T-helper 1 cell treated with Interleukin-12 subunit alpha and Interleukin-12 subunit beta and Interleukin-4 antibody, amounts not matched to agents 30 μg/mL and 1 μg/mL, for 36 hours (primary cell): ENCODE data around the gene CORO2B.
"Not testable (repeated sequence)": the region's sequence is repeated elsewhere in the genome, so short reads cannot be mapped to it uniquely, and the experiment has no call there.

Experiments used
- H3K27ac Mint-ChIP-seq: one replicate; pipeline ENCODE4 v1.8.0; 2021; ENCODE audit warnings: mild to moderate bottlenecking, mixed read lengths
- H3K27me3 Mint-ChIP-seq: one replicate; pipeline ENCODE4 v1.8.0; 2021; ENCODE audit warnings: low read depth, mixed read lengths
- H3K36me3 Mint-ChIP-seq: one replicate; pipeline ENCODE4 v1.8.0; 2021; ENCODE audit warnings: low read depth, mixed read lengths
- H3K4me1 Mint-ChIP-seq: one replicate; pipeline ENCODE4 v1.8.0; 2021; ENCODE audit warnings: low read depth, mixed read lengths
- H3K4me3 Mint-ChIP-seq: one replicate; pipeline ENCODE4 v1.8.0; 2021; ENCODE audit warnings: mild to moderate bottlenecking, moderate library complexity, mixed read lengths
- H3K9me3 Mint-ChIP-seq: one replicate; pipeline ENCODE4 v1.8.0; 2021; ENCODE audit warnings: mixed read lengths

The CORO2B gene

GRCh38 chr15:68672781-68673205 is 94.0 kb downstream of the CORO2B start:
- Mint-ChIP-seq H3K27ac (no peak overlapping the region), H3K9me3 (no peaks in the 10 kb centered on the region), H3K36me3 (no peaks in the 10 kb centered on the region), H3K27me3 (peaks cover 14% of the 10 kb centered on the region), H3K4me1 (peaks cover 4% of the 10 kb centered on the region), H3K4me3 (no peak overlapping the region)

- Mint-ChIP-seq H3K27ac (no peak overlapping the region), H3K4me1 (peaks cover 4% of the 10 kb centered on the region), H3K9me3 (no peaks in the 10 kb centered on the region), H3K27me3 (peaks cover 14% of the 10 kb centered on the region), H3K4me3 (no peak overlapping the region), H3K36me3 (no peaks in the 10 kb centered on the region)
These were observed 96.2 kb downstream of the CORO2B start for GRCh38 chr15:68674975-68675374.

- Mint-ChIP-seq H3K4me1 (peaks cover 4% of the 10 kb centered on the region), H3K36me3 (no peaks in the 10 kb centered on the region), H3K4me3 (no peak overlapping the region), H3K27ac (no peak overlapping the region), H3K9me3 (no peaks in the 10 kb centered on the region), H3K27me3 (peaks cover 13% of the 10 kb centered on the region)
These were observed 97.3 kb downstream of the CORO2B start for GRCh38 chr15:68676011-68676605.

GRCh38 chr15:68676926-68677325 is 98.1 kb downstream of the CORO2B start:
- H3K4me3 Mint-ChIP-seq: no peak overlapping the region
- no peaks in the 10 kb centered on the region for H3K36me3 Mint-ChIP-seq
- H3K27ac Mint-ChIP-seq: no peak overlapping the region
- no peaks in the 10 kb centered on the region for H3K9me3 Mint-ChIP-seq
- H3K27me3 Mint-ChIP-seq: peaks cover 9% of the 10 kb centered on the region
- H3K4me1 Mint-ChIP-seq: peaks cover 4% of the 10 kb centered on the region

GRCh38 chr15:68677996-68678395 is 99.2 kb downstream of the CORO2B start:
- H3K4me1 Mint-ChIP-seq: peaks cover 4% of the 10 kb centered on the region
- H3K27ac Mint-ChIP-seq: no peak overlapping the region
- H3K27me3 Mint-ChIP-seq: peaks cover 9% of the 10 kb centered on the region
- H3K36me3 Mint-ChIP-seq: no peaks in the 10 kb centered on the region
- no peak overlapping the region for H3K4me3 Mint-ChIP-seq
- H3K9me3 Mint-ChIP-seq: no peaks in the 10 kb centered on the region

- peaks cover 7% of the 10 kb centered on the region for H3K27me3 Mint-ChIP-seq
- no peak overlapping the region for H3K27ac Mint-ChIP-seq
- no peaks in the 10 kb centered on the region for H3K36me3 Mint-ChIP-seq
- H3K4me1 Mint-ChIP-seq: peaks cover 4% of the 10 kb centered on the region
- no peaks in the 10 kb centered on the region for H3K9me3 Mint-ChIP-seq
- no peak overlapping the region for H3K4me3 Mint-ChIP-seq
These were observed 100.0 kb downstream of the CORO2B start for GRCh38 chr15:68678746-68679145.

GRCh38 chr15:68679161-68679560 is 100.4 kb downstream of the CORO2B start:
- peaks cover 4% of the 10 kb centered on the region for H3K4me1 Mint-ChIP-seq
- no peaks in the 10 kb centered on the region for H3K36me3 Mint-ChIP-seq
- H3K9me3 Mint-ChIP-seq: no peaks in the 10 kb centered on the region
- H3K4me3 Mint-ChIP-seq: no peak overlapping the region
- peaks cover 7% of the 10 kb centered on the region for H3K27me3 Mint-ChIP-seq
- no peak overlapping the region for H3K27ac Mint-ChIP-seq

GRCh38 chr15:68679961-68680371 is 101.2 kb downstream of the CORO2B start:
- Mint-ChIP-seq H3K4me3 (no peak overlapping the region), H3K36me3 (no peaks in the 10 kb centered on the region), H3K4me1 (peaks cover 4% of the 10 kb centered on the region), H3K27ac (no peak overlapping the region), H3K27me3 (peaks cover 7% of the 10 kb centered on the region), H3K9me3 (no peaks in the 10 kb centered on the region)

- H3K9me3 Mint-ChIP-seq, H3K27ac Mint-ChIP-seq, H3K36me3 Mint-ChIP-seq, H3K4me1 Mint-ChIP-seq, H3K27me3 Mint-ChIP-seq, H3K4me3 Mint-ChIP-seq: not testable (repeated sequence)
These were observed 102.0 kb downstream of the CORO2B start for GRCh38 chr15:68680756-68681155.

GRCh38 chr15:68681836-68682235 is 103.0 kb downstream of the CORO2B start:
- no peaks in the 10 kb centered on the region for H3K4me1 Mint-ChIP-seq
- H3K36me3 Mint-ChIP-seq: no peaks in the 10 kb centered on the region
- no peak overlapping the region for H3K27ac Mint-ChIP-seq
- H3K4me3 Mint-ChIP-seq: no peak overlapping the region
- peaks cover 7% of the 10 kb centered on the region for H3K27me3 Mint-ChIP-seq
- no peaks in the 10 kb centered on the region for H3K9me3 Mint-ChIP-seq

- Mint-ChIP-seq H3K27ac (no peak overlapping the region), H3K27me3 (peaks cover 7% of the 10 kb centered on the region)
These were observed 103.5 kb downstream of the CORO2B start for GRCh38 chr15:68682330-68682729.

GRCh38 chr15:68683026-68683425 is 104.2 kb downstream of the CORO2B start:
- H3K4me1 Mint-ChIP-seq: no peaks in the 10 kb centered on the region
- no peaks in the 10 kb centered on the region for H3K36me3 Mint-ChIP-seq
- H3K4me3 Mint-ChIP-seq: no peak overlapping the region
- H3K27ac Mint-ChIP-seq: no peak overlapping the region
- no peaks in the 10 kb centered on the region for H3K9me3 Mint-ChIP-seq
- peaks cover 7% of the 10 kb centered on the region for H3K27me3 Mint-ChIP-seq

More at GRCh38 chr15:68682330-68682729, 103.5 kb downstream of the CORO2B start:
- Mint-ChIP-seq H3K4me1 (no peaks in the 10 kb centered on the region), H3K9me3 (no peaks in the 10 kb centered on the region), H3K36me3 (no peaks in the 10 kb centered on the region), H3K4me3 (no peak overlapping the region)

GRCh38 chr15:68683551-68683950 is 104.8 kb downstream of the CORO2B start:
- Mint-ChIP-seq H3K4me1 (no peaks in the 10 kb centered on the region), H3K4me3 (no peak overlapping the region), H3K9me3 (no peaks in the 10 kb centered on the region), H3K36me3 (no peaks in the 10 kb centered on the region), H3K27me3 (peaks cover 7% of the 10 kb centered on the region), H3K27ac (no peak overlapping the region)

- no peak overlapping the region for H3K27ac Mint-ChIP-seq
These were observed 105.7 kb downstream of the CORO2B start for GRCh38 chr15:68684476-68684875.

GRCh38 chr15:68687136-68687735 is 108.4 kb downstream of the CORO2B start:
- H3K4me1 Mint-ChIP-seq: no peaks in the 10 kb centered on the region
- no peak overlapping the region for H3K4me3 Mint-ChIP-seq

More at GRCh38 chr15:68684476-68684875, 105.7 kb downstream of the CORO2B start:
- Mint-ChIP-seq H3K36me3 (no peaks in the 10 kb centered on the region), H3K9me3 (no peaks in the 10 kb centered on the region), H3K4me1 (no peaks in the 10 kb centered on the region), H3K27me3 (peaks cover 7% of the 10 kb centered on the region), H3K4me3 (no peak overlapping the region)

More at GRCh38 chr15:68687136-68687735, 108.4 kb downstream of the CORO2B start:
- H3K36me3 Mint-ChIP-seq: no peaks in the 10 kb centered on the region
- no peak overlapping the region for H3K27ac Mint-ChIP-seq
- H3K27me3 Mint-ChIP-seq: peaks cover 3% of the 10 kb centered on the region
- no peaks in the 10 kb centered on the region for H3K9me3 Mint-ChIP-seq
